GM18517 (cell line): Measurements from ENCODE around the gene FHIT.
A peak's percentile ranks its signal among the peaks of the same experiment; 100 is the strongest.

Experiments
- ATAC-seq: cut with Tn5 transposase; IDR thresholded peaks from one replicate; pipeline ENCODE4 v1.9.1; 2021; ENCODE audit warnings: mild to moderate bottlenecking, moderate library complexity; ENCODE audit not compliant: unreplicated experiment

The FHIT gene

GRCh38 chr3:60531759-60532158 is 719.5 kb downstream of the FHIT start:
- no peak for ATAC-seq

- ATAC-seq = peak; percentile 85
Measured at GRCh38 chr3:60528651-60529050, 722.6 kb downstream of the FHIT start.

- ATAC-seq = no peak
Measured at GRCh38 chr3:60523536-60523935, 727.7 kb downstream of the FHIT start.

GRCh38 chr3:60517134-60517533 is 734.1 kb downstream of the FHIT start:
- no peak for ATAC-seq

- ATAC-seq = no peak
Measured at GRCh38 chr3:60514866-60515265, 736.4 kb downstream of the FHIT start.

GRCh38 chr3:60514085-60514649 is 737.1 kb downstream of the FHIT start:
- ATAC-seq = no peak

GRCh38 chr3:60513241-60513640 is 738.0 kb downstream of the FHIT start:
- ATAC-seq = no peak

GRCh38 chr3:60512506-60512905 is 738.7 kb downstream of the FHIT start:
- ATAC-seq = no peak

- ATAC-seq = no peak
Measured at GRCh38 chr3:60509471-60509870, 741.8 kb downstream of the FHIT start.

GRCh38 chr3:60504827-60505457 is 746.3 kb downstream of the FHIT start:
- no peak for ATAC-seq

GRCh38 chr3:60501314-60501713 is 749.9 kb downstream of the FHIT start:
- no peak for ATAC-seq

- ATAC-seq = no peak
Measured at GRCh38 chr3:60497902-60498301, 753.4 kb downstream of the FHIT start.

- ATAC-seq = no peak
Measured at GRCh38 chr3:60490992-60491391, 760.3 kb downstream of the FHIT start.

GRCh38 chr3:60475096-60475495 is 776.2 kb downstream of the FHIT start:
- ATAC-seq = no peak

- ATAC-seq = no peak
Measured at GRCh38 chr3:60469481-60469880, 781.8 kb downstream of the FHIT start.

- no peak for ATAC-seq
Measured at GRCh38 chr3:60463685-60464084, 787.6 kb downstream of the FHIT start.

GRCh38 chr3:60461267-60461666 is 790.0 kb downstream of the FHIT start:
- ATAC-seq = no peak

GRCh38 chr3:60456180-60456579 is 795.1 kb downstream of the FHIT start:
- ATAC-seq = no peak

- no peak for ATAC-seq
Measured at GRCh38 chr3:60453326-60453725, 797.9 kb downstream of the FHIT start.

- ATAC-seq = no peak
Measured at GRCh38 chr3:60448696-60449095, 802.6 kb downstream of the FHIT start.

- no peak for ATAC-seq
Measured at GRCh38 chr3:60445446-60445845, 805.8 kb downstream of the FHIT start.

- no peak for ATAC-seq
Measured at GRCh38 chr3:60444898-60445437, 806.3 kb downstream of the FHIT start.

GRCh38 chr3:60440869-60441268 is 810.4 kb downstream of the FHIT start:
- ATAC-seq = no peak
